ENCODE measurements around the gene FRYL.

DNA sequence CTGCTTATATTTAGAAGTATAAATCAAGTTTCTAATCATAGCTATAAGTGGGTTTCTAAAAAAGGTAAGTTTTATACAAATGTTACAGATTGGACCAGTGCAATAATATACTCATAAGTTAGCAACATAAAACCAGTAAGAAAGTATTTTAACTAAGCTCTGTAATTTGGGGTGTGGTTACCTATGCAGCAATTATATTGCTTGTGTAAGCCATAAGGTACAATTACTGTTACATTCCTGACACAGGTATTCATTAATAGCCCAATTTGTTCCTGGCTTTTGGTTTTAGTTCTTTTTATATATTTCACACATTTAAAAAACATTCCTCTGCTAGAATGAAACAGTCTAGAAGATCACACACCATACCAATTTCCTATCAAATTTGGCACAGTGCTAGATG lies 115.1 kb downstream of the FRYL start:
- TF ChIP-seq, protein P1, sequence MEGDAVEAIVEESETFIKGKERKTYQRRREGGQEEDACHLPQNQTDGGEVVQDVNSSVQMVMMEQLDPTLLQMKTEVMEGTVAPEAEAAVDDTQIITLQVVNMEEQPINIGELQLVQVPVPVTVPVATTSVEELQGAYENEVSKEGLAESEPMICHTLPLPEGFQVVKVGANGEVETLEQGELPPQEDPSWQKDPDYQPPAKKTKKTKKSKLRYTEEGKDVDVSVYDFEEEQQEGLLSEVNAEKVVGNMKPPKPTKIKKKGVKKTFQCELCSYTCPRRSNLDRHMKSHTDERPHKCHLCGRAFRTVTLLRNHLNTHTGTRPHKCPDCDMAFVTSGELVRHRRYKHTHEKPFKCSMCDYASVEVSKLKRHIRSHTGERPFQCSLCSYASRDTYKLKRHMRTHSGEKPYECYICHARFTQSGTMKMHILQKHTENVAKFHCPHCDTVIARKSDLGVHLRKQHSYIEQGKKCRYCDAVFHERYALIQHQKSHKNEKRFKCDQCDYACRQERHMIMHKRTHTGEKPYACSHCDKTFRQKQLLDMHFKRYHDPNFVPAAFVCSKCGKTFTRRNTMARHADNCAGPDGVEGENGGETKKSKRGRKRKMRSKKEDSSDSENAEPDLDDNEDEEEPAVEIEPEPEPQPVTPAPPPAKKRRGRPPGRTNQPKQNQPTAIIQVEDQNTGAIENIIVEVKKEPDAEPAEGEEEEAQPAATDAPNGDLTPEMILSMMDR (IDR thresholded peaks at IDR 0.05) = no peak
- TF ChIP-seq POLR2AphosphoS5 (IDR thresholded peaks at IDR 0.05) = no peak
- TF ChIP-seq POLR2A (IDR thresholded peaks at IDR 0.05) = no peak

Data from breast epithelium (tissue), 3 donors.